ENCODE data around the gene ATP5PF. TPM values are rescaled to one million over a fixed set of nuclear protein-coding genes. Genes with fewer than 3 reads are reported as not detected.
A peak's percentile ranks its signal among the peaks of the same experiment; 100 is the strongest.
"Not testable (repeated sequence)": the region's sequence is repeated elsewhere in the genome, so short reads cannot be mapped to it uniquely, and the experiment has no call there.

The ATP5PF gene
- total and polyA plus RNA-seq, 2 donors (not counting 3 experiments of a cell fraction or from before 2014, with no cell fraction given), result 132 to 194 TPM

DNA sequence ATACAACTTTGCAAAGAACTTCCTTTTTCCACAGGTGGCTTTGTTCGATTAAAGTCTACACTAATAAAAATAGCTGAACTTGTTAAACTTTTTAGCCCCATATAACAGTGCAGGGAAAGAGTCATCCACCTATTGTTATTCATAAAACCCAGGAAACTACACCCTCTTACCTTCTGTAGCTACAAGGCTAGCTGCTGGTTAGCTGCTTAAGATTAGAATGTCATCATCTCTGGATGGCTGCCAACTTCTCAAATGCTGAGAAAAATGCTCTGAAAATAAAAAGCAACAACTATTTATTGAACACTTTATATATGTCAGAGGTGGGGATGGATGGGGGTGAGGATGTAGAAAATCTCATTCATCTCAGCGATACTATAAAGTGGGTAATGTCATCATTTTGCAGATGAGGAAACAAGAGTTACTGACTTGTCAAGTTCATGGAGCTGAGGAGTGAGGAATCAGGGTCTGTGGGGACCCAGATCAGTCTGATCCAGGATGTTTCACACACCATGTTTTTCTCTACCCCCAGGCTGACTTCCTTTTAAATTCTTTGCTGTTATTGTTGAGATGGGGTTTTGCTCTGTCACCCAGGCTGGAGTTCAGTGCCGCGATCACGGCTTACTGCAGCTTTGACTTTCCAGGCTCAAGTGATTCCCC lies 17.1 kb downstream of the ATP5PF start:
- H3K9me1 ChIP-seq (replicated peaks; ENCODE audit: control insufficient read depth, extremely low read depth, insufficient read depth, low read length), result no peaks in the 10 kb centered on the region
- dilution Hi-C loops (cut with MboI; ENCODE audit: extremely low pct_ligation_motif_present, low sequenced_read_pairs) (no loop called here), intact Hi-C loops (cut with micrococcal nuclease) (no loop called here)
- FAIRE-seq (peak; percentile 64), DNase-seq (ENCODE audit: low read depth, low spot score) (peak; percentile 67)
- H3K4me2 ChIP-seq (ENCODE audit: insufficient read depth, low read length), result no peak overlapping the region
- no peak overlapping the region for H3K4me3 ChIP-seq (replicated peaks in 1 of 3; ENCODE audit: insufficient read depth in 1 of 3, low read depth in 1 of 3, low read length in 3 of 3)
- no peak overlapping the region for H2AFZ ChIP-seq (ENCODE audit: low read depth, low read length)
- H3K4me1 ChIP-seq (ENCODE audit: control insufficient read depth, extremely low read depth, insufficient read depth, low read length), result peaks cover 7% of the 10 kb centered on the region
- TF ChIP-seq JUN (IDR thresholded peaks at IDR 0.05; ENCODE audit: borderline replicate concordance, insufficient read depth, insufficient read length, low read depth), result no peak
- TF ChIP-seq, protein P1, sequence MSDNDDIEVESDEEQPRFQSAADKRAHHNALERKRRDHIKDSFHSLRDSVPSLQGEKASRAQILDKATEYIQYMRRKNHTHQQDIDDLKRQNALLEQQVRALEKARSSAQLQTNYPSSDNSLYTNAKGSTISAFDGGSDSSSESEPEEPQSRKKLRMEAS (IDR thresholded peaks at IDR 0.05; ENCODE audit: insufficient read depth, insufficient read length), result no peak
- no peak for TF ChIP-seq POLR2AphosphoS5 (IDR thresholded peaks at IDR 0.05; ENCODE audit: insufficient read depth, low read depth, low read length)
- no peak for TF ChIP-seq MYC (IDR thresholded peaks at IDR 0.05; ENCODE audit: low read depth, low read length)
- no peak for TF ChIP-seq FOS (IDR thresholded peaks at IDR 0.05; ENCODE audit: borderline replicate concordance, insufficient read depth, low read length)
- TF ChIP-seq POLR2A (IDR thresholded peaks at IDR 0.05; ENCODE audit: low read depth, low read length), result no peak
- TF ChIP-seq, protein P2, sequence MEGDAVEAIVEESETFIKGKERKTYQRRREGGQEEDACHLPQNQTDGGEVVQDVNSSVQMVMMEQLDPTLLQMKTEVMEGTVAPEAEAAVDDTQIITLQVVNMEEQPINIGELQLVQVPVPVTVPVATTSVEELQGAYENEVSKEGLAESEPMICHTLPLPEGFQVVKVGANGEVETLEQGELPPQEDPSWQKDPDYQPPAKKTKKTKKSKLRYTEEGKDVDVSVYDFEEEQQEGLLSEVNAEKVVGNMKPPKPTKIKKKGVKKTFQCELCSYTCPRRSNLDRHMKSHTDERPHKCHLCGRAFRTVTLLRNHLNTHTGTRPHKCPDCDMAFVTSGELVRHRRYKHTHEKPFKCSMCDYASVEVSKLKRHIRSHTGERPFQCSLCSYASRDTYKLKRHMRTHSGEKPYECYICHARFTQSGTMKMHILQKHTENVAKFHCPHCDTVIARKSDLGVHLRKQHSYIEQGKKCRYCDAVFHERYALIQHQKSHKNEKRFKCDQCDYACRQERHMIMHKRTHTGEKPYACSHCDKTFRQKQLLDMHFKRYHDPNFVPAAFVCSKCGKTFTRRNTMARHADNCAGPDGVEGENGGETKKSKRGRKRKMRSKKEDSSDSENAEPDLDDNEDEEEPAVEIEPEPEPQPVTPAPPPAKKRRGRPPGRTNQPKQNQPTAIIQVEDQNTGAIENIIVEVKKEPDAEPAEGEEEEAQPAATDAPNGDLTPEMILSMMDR (IDR thresholded peaks at IDR 0.05; ENCODE audit: extremely low read depth in 1 of 2, insufficient read depth in 1 of 2, low read depth in 1 of 2, low read length in 2 of 2), result no peak
- no peak for TF ChIP-seq GATA2 (IDR thresholded peaks at IDR 0.05; ENCODE audit: insufficient read depth, insufficient read length, low read depth, low read length)
- no peak for TF ChIP-seq EZH2 (IDR thresholded peaks at IDR 0.05; ENCODE audit: borderline replicate concordance, low read depth, low read length, severe bottlenecking)
- no peak overlapping the region for H3K27ac ChIP-seq (ENCODE audit: insufficient read depth, low read depth, low read length)
- BruUV-seq (replicated peaks), result no TSS peak
- H3K79me2 ChIP-seq (ENCODE audit: control insufficient read depth, insufficient read depth, low read length), result no peaks in the 10 kb centered on the region
- ChIA-PET POLR2A (no interaction called here), CTCF (interaction anchor here (1.0 to 1.9 kb wide), 5 partner anchors 10 to 453 kb away, joined by 3 to 10 read pairs (median 5); partner anchors contain the start of genes APP, ATP5PF and GABPA)
- H3K9ac ChIP-seq (replicated peaks; ENCODE audit: extremely low read depth, insufficient read depth, low read length), result no peak overlapping the region
- H3K9me3 ChIP-seq (replicated peaks; ENCODE audit: control insufficient read depth, insufficient read depth, low read length), result no peaks in the 10 kb centered on the region
- H3K36me3 ChIP-seq (ENCODE audit: control insufficient read depth in 2 of 2, extremely low read depth in 1 of 2, insufficient read depth in 2 of 2, low read length in 2 of 2), result peaks cover under 1 to 2% of the 10 kb centered on the region in 2 experiments
- H3K27me3 ChIP-seq (ENCODE audit: control insufficient read depth in 2 of 2, insufficient read depth in 2 of 2, low read length in 2 of 2), result no peaks in the 10 kb centered on the region
- no peaks in the 10 kb centered on the region for H4K20me1 ChIP-seq (replicated peaks; ENCODE audit: control insufficient read depth, extremely low read depth, insufficient read depth, low read length)

DNA sequence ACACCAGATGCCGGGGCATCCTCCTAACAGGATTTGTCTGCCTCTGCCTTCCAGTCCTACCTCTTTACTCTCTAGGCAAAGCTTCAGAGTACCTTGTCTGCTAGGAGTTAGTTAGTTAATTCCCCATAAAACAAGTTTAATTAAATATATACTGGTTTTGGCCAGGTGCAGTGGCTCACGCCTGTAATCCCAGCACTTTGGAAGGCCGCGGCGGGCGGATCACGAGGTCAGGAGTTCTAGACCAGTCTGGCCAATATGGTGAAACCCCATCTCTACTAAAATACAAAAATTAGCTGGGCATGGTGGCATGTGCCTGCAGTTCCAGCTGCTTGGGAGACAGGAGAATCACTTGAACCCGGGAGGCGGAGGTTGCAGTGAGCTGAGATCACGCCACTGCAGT lies 20.6 kb downstream of the ATP5PF start:
- FAIRE-seq; H3K9me1 ChIP-seq (replicated peaks; ENCODE audit: control insufficient read depth, extremely low read depth, insufficient read depth, low read length); intact Hi-C loops (cut with micrococcal nuclease); CTCF ChIA-PET; H3K4me2 ChIP-seq (ENCODE audit: insufficient read depth, low read length); H3K4me1 ChIP-seq (ENCODE audit: control insufficient read depth, extremely low read depth, insufficient read depth, low read length); H3K27me3 ChIP-seq (ENCODE audit: control insufficient read depth in 2 of 2, insufficient read depth in 2 of 2, low read length in 2 of 2); H3K9me3 ChIP-seq (replicated peaks; ENCODE audit: control insufficient read depth, insufficient read depth, low read length); H3K36me3 ChIP-seq (ENCODE audit: control insufficient read depth in 2 of 2, extremely low read depth in 1 of 2, insufficient read depth in 2 of 2, low read length in 2 of 2); H3K79me2 ChIP-seq (ENCODE audit: control insufficient read depth, insufficient read depth, low read length); H2AFZ ChIP-seq (ENCODE audit: low read depth, low read length); dilution Hi-C loops (cut with MboI; ENCODE audit: extremely low pct_ligation_motif_present, low sequenced_read_pairs); DNase-seq (ENCODE audit: low read depth, low spot score); H3K27ac ChIP-seq (ENCODE audit: insufficient read depth, low read depth, low read length); POLR2A ChIA-PET; H4K20me1 ChIP-seq (replicated peaks; ENCODE audit: control insufficient read depth, extremely low read depth, insufficient read depth, low read length); BruUV-seq (replicated peaks); H3K9ac ChIP-seq (replicated peaks; ENCODE audit: extremely low read depth, insufficient read depth, low read length); H3K4me3 ChIP-seq (replicated peaks in 1 of 3; ENCODE audit: insufficient read depth in 1 of 3, low read depth in 1 of 3, low read length in 3 of 3): not testable (repeated sequence)
